Activated CD4-positive, alpha-beta T cell treated with anti-CD3 and anti-CD28 coated beads, Interleukin-2, amount 50 U/mL, for 48 hours (primary cell): ENCODE data around the gene CABP4.
A peak's percentile ranks its signal among the peaks of the same experiment; 100 is the strongest.

Experiments used
- DNase-seq, 2 experiments: peaks; one replicate each; pipeline ENCODE4 v3.0.0-alpha.2; 2020

The CABP4 gene

DNA sequence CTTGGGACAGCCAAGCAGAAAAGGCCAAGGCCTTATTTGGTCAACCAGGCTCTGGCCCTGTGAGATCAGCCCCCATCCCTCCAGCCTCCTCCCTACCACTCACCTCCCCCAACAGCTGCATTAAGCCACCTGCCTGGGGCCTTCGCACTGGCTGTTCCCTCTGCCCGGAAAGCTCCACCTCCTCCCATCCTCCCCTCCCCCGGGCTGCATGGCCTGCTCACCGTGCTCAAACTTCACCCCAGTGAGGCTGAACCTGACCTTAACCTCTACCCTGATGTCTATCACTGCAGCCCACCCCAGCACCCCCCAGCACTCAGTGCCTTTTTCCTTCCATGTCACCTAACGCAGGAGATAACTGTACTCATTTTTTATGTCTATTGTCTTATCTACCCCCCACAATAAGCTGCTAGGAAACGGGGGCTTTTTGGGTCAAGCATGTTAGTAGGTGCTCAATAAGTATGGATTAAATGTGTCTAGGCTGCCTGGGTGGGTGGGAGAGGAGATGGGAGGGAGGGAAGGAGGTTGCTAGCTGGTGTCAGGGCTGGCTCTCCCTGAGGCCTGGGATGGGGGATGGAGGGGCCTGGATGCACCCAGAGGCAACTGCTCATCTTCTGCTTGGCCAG, 18.6 kb upstream of the CABP4 start:
- DNase-seq, result peak; percentile 86 to 89

DNA sequence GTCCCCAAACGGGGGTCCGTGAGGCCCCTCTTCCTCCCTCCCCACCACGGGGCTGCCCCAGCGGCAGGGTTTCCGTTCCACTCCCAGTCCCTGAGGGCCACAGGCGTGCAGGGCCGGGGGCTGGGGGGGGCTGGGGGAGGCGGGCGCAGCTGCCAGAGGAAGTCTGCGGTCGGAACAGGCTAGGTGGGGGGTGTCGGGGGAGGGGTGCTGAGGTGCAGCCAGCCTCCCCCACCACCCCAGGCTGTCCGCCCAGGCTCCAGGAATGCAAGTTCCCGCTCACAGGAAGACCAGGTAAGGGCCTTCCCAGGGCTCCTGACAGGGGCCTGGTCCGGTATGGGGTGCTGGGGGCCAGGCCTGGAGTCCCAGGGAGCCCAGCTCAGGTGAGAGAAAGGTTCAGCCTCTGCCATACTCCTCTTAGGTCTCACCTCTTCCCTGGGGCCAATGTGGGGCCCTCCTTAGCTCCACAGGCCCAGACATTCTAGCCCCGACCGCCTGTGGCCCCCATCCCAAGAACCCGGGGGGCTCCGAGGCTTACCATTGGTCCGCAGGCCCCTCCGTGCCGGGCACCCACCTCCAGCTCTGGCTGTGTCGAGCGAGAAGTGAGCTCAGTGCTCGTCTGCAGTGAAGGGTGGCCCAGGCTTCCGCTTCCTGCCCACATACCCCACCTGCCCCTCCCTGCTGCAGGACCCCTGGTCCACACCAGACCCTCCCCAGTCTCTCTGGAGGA, 17.9 kb upstream of the CABP4 start, which contains the start of gene PTPRCAP:
TSS of gene PTPRCAP (minus strand) at position 601 of the 727 bp plus-strand sequence. CDS start at position 538, 63 bp downstream.
- DNase-seq, result peak; percentile 78 to 81

DNA sequence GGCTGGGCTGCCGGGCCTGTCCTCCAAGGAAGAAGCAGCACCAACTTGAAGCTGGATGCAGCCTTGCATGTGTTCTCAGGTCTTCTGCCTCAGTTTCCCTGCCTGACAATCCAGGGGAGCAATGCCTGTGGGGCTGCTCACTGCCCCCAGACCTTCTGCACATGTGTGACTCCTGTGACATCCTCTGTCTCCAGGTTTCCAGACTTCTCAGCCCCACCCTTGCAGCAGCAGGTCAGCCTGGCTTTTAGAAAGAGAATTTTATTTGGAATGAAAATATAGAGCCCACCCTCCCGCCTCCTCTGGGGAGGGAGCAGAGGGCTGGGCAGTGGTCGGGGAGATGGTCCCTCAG, 17.4 kb upstream of the CABP4 start:
- no peak for DNase-seq

DNA sequence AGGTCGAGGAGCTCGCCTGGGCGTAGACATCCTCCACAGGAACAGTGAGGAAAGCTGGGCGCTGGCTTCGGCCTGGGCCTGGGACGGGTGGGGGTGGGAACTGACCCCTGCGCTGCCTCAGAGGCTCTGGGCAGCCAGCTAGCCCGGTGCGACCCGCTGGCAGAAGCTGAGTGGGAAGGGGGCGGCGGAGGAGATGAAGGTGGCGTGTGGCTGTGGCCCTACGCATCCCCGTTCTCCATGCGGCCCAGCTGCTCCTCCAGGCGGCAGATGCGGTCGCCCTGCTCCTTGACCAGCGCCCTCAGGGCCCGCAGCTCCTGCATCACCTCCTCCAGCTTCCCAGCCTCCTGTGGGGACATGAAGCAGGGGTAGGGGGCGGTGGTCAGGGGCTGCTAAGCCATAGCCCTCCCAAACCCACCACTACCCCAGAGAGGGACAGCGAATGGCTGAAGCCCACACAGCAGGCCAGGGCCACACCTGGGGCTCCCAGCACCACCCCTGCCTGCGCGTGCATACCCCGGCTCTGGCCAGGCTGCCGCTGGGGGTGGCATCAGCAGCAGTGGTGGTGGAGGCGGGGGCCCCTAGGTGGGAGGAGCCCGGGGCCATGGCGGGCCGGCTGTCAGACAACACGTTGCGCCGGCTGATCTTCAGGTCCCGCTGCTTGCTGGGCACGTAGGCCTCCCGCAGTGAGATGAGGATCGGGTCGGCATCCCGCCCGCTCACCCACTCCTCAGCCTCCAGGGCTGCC, 16.8 kb upstream of the CABP4 start:
- DNase-seq, result peak; percentile 88 to 90

DNA sequence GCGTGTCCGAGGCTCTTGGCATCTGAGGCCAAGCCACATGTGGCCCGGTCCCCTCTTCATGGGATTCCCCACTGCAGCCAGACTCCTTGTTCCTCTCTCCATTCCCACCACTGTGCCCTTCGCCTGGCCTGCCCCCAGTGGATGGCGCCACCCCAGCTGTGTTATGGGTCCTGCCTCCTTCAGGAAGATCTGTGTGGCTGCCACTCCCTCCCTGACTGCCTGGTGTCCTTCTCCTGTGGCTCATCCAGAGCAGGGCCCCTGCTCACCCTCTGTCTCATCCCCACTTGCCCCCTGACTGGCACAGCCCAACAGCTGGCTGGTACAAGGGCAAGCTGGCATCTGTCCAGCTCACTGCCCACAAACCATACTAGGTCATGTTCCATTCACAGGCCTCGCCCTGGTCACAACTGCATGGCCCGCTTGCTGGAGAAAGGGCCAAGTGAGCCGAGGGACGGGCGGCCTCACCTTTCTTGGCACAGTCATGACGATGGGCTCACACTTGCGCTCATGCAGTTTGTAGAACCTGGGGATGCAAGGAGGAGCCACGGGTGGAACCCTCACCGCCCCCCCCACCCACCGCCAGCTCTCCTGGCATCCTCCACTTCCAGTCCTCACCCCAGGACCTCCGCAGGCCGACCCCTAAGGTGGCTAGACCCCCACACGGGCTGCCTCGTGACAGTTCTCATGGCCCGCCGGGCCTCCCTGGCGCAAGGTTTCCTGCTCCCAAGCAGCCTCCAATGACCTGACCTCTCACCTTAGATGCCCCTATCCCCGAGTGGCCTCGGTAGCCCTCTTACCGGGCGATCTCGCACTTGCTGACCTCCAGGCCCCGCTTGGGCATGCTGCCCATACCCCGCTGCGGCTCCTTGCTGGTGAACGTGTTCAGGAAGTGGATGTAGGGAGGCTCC, 15.6 kb upstream of the CABP4 start:
- peak; percentile 61 to 72 for DNase-seq

DNA sequence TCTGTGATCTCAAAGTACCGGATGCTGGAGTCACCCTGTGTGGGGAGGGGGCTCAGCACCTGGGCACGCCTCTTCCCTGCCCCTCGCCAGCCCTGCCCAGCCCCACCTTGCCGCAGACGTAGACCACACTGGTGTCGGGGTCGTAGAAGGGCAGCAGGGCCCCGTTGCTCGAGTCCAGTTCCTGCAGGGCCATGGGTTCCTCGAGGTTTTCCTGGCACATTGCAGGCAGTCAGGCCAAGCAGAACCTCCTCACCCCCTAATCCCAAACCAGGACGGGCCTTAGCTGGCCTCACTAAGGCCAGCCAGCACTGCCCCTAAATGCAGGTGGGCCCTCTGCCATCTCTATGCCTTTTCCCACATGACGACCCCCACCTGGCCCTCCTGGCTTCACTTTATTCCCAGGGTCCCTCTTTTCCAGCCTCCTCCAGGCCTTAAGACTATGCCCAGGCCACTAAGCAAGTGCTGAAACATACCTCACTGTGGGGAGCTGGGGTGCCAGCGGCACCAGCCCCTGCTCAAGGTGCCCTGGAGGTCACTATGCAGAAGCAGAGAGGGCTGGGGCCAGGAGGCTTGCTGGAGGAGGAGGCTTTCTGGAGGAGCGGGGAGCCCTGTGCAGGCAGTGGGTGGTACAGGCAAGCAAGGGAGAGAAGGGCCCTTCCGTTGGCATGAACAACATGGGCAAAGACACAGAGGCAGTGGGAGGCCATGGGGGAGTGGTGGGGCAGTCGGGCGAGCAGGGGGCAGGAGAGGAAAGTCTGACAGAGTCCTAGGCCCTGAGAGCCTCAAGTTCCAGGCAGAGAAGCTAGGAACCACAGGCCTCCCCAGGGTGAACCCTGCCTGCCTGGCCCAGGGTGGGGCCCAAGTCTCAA, 14.7 kb upstream of the CABP4 start:
- DNase-seq, result no peak

DNA sequence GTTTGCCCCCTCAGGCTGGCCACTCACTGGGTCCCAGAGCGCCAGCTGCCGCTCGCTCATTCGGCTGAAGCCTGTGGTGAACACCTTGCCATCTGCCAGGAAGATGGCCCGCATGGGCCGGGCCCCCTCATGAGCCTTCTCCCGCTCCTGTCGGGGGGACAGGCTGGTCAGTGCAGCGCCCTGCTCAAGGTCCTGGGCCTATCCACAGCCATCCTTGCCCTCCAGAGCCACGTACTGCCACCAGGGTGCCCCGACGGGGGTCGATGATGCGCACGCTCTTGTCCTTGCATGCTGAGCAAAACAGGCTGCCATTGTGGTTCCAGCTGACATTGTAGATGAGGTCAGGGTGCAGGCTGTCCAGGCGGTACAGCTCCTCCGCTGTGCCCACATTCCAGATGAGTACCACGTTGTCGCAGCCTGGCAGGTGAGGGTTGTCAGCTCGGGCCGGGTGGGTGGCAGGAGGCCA, 14.0 kb upstream of the CABP4 start:
- no peak for DNase-seq

DNA sequence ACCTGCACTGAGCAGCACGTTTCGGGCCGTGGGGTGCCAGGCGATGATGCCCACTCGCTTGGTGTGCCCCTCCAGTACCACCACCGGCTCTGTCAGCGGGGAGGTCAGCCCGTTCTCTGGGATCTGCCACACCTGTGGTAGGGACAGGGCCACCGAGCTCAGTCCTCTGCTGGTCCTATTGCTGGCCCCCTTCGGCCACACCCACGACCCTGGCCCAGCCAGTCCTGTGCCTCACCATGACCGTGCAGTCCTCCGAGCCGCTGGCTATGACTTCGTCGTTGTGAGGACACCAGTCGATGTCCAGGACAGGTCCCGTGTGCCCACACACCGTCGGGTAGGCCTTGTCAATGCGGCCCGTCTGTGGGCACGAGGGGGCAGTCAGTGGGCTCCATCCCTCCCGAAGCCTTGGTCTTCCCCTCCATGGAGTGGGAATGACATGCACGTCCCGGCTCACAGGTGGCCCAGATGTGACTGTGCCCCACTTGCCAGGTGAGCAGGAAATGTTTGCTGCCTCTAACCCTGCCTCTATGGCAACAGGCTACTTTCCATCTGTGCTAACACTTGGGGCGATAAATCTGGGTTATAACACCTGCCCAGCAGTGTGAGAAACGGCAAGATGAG, 13.3 kb upstream of the CABP4 start:
- no peak for DNase-seq

DNA sequence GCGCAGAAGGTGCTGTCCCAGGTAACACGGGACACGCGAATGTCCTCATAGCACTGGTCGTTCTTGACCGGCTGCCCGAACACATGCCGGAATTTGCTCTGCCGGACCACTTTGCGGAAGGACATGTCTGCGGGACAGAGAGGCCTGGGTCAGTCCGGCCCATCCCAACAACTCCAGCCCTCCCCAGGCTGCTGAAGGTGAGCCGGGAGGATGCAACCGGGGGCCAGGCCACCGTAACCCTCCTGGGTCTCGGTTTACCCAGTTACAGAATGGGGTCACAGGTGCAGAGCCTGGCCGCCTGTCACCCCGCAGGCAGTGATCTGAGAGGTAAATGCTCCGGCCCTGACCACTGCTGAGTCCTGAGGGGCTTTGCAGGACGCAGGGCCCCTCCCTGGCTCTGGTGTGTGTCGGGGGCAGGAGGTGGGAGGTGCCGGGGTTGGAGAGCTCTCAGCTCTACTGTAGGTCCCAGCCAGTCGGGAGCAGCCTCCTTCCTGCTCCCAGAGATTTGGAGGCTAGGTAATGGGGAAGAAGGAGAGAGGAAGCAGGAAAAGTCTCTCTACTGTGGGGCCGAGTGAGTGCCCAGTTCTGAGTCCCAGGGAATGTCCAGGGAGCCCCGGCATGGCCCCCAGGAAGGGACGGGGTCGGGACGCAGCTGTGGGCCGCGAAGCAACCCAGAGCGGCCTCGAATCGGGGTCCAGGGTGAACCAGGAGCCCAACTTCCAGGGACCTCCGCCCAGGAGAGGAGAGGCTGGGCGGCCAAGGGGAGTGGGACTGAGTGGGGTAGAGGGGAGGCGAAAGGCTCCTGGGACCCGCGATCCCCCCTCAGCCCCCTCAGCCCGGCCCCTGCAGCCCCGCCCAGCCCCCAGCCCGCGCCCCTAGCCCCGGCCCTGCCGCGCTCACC, 12.4 kb upstream of the CABP4 start:
- no peak for DNase-seq

DNA sequence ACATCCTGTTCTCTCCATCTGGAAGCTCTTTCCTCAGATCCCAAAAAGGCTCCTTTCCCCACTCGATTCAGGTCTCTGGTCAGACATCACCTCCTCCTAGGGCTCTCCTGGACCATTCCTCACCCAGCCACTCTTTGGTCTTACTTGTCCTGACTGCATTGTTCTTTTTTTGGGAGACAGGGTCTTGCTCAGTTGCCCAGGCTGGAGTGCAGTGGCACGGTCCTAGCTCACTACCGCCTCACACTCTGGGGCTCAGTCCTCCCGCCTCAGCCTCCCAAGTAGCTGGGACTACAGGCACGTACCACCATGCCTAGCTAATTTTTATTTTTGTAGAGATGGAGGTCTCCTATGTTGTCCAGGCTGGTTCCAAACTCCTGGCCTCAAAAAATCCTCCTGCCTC, 9.6 kb upstream of the CABP4 start:
- no peak for DNase-seq

DNA sequence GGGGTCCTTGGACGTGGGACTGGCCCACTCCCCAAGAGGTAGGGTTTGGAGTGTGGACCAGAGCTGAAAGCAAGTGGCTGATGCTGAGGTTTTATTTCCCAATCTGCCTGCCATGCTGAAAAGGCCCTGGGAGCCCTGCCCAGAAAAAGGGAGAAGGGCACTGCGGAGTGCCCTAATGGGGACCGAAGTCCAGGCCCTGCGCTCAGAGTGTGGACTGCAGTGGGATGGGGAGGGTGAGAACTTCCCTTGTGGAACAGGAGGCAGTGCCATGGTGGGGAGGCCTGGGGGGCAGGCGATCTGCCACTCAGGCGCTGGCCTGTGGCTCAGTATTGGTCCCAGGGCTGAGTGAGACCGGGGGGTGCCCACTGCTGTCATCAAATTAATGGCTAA, 6.9 kb upstream of the CABP4 start:
- no peak for DNase-seq

DNA sequence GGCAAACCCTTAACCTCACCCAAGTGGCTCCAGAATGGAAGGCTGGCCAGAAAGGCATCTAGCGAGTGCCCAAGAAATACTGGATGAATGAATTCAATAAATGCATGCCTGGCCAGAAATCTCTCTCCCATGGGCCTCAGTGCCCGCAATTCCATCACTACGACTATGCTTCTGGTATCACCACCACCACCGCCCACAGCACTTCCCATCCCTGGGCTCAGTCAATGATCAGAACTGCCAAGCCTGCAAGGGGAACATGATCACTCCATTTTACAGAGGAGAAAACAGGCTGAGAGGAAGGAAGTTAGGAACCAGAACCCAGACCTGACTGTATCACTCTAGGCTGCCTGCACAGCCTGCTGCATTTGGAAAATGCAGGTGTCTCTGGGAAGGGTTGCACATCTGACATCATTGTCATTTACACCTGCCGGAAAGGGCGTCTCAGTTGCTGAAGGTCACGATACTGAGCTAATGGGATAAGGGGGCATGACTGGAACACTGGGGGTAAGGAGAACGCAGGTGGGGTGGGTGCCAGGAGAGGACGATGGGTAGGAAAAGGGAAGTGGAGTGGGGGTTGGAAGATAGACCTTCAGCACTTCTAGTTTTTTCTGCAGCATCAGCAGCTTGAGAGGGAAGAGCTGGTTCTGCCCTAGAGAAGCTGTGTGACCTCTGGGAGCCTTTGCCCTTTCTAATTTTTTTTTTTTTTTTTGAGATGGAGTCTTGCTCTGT, 5.9 kb upstream of the CABP4 start:
- DNase-seq, result no peak

DNA sequence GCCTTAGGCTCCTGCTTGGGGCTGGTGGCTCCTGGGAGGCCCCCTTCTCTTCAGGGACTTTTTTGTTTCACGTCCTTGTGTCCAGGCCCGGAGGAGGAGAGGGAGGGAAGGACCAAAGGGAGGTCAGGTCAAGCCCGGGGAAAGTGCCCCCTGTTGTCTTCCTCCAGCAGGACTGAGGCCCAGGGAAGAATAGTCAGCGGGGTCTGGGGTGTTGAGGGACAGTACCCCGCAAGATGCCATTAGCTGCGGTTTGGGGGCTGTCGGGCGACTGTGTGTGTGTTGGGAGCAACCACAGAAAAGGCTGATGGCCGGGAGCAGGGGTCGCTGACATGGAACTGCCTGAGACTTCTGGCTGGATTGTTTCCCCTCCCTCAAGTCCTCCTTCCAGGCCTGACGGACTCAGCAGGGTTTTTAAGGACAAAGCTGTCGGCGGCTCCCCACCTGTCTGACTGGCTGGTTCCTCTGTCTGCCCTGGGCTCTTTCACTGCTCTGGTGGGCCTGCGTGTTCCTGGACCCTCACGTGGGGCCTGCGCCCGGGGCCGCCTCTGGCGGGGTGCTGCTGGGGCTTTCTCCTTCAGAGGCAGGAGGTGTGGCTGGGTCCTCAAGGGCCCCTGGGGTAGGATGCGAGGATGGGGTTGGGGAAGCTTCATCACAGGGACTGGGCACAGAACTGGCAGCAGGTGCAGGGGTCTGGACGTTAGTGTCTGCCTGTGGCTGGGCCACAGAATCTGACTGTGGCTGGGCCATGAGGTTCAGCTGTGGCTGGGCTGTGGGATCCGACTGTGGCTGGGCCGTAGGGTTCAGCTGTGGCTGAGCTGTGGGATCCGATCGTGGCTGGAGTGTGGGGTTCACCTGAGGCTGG, 4.1 kb upstream of the CABP4 start:
- DNase-seq, result no peak

DNA sequence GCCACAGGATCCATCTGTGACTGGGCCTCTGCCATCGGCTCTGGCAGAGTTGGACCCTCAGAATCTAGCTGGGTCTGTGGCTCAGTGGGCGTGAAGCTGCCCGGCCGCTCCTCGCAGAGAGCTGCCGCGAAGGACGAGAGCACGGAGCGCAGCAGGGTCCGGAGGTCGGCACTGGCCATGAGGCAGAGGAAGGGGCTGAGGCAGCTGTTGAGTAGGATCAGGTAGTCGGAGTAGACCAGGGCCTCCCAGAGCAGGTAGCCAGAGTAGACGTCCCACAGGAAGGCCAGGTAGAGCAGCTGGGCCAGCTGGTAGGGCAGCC, 3.5 kb upstream of the CABP4 start:
- DNase-seq, result no peak

DNA sequence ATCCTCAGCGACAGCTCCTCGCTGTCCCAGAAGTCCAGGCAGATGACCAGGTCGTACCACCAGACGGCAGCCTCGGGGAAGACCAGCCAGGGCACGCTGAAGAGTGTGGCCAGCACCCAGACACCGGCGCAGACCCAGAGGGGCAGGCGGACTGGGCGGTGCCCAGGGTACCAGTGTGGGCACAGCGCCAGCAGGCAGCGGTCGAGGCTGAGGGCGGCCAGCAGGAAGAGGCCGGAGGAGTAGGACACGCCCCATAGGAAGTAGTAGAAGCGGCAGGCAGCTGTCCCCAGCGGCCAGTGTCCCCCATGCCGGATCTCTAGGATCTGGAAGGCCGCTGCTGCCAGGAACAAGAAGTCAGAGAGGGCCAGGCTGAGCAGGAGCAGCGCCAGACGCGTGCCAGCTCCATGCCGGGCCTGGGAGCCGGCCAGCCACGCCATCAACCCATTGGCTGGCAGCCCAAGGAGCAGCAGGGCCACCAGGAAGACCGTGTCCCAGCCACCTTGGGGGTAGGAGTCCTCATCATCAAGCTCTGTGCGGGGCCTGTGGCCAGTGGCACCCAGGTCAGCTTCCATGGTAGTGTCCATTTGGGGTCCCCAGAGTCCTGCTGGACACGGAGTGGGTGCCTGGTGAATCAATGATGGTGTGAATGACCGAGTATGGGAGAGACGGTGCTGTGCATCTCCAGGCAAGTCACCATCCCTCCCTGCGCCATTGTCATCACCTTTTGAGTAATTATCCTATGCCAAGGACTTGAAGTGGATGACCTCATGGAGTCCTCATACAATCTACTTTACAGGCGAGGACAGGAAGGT, 2.8 kb upstream of the CABP4 start, which contains the start of gene GPR152:
TSS of gene GPR152 (minus strand) at position 589 of the 812 bp plus-strand sequence. CDS start at position 584, 5 bp downstream.
- no peak for DNase-seq

DNA sequence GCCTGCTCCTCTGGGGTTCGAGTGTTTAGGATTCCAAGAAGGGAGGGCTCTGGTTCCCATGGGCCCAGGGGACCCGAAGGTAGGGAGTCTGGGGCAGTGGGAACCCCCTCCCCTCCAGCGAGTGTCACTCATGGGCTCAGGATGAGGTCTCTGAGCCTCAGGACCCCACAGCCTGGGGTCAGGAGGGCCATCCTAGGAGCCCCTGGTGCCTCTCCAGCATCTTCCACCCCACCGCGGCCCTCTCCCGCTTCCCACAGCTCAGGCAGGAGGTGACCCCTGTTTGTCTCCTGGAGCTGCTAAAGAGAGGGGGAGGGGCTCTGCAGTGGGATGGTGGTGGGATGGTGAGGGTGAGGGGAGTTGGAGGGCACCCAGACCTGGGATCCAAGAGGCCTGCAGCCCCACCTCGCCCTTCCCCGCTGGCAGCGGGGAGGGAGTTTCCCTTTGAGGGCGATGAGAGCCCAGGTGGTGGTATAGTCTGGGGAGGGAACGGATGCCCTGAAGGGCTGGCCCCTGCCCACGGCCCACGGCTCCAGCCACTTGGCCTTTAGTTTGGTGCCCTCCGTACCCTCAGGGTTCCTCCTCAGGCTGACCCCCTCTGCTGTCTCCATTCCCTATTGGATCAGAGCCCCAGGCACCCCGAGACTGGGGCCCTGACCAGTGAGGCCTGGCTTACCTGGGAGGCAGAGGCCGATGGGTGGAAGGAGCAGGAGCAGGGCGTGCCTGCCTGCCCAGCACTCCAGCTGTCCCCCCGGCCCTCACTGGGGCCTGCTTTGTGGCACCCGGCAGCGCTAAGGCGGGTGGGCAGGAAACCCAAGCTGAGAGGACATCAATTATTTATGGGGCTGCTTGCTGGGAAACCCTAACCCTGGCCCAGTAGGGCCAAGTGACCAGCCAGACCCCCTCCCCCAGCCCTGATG, 1.1 kb upstream of the CABP4 start:
- no peak for DNase-seq
